ENCODE data around the gene TBC1D22A. TPM values are rescaled to one million over a fixed set of nuclear protein-coding genes. Genes with fewer than 3 reads are reported as not detected.

Gene TBC1D22A
- total RNA-seq, 1 experiment from 2014 or later, result 26.0 TPM

- no peak for DNase-seq (ENCODE audit: unreplicated experiment)
- no peak overlapping the region for H3K4me3 Mint-ChIP-seq (ENCODE audit: unreplicated experiment)
- H3K36me3 Mint-ChIP-seq (ENCODE audit: insufficient read depth, unreplicated experiment), result peaks cover 40% of the 10 kb centered on the region
- no peaks in the 10 kb centered on the region for H3K9me3 Mint-ChIP-seq (ENCODE audit: unreplicated experiment)
- CTCF ChIA-PET, result interaction anchor here (1.0 to 1.7 kb wide), 4 partner anchors 16 to 26 kb away, joined by 3 to 9 read pairs (median 8); no protein-coding TSS in a partner anchor
- peaks cover 29% of the 10 kb centered on the region for H3K4me1 Mint-ChIP-seq (ENCODE audit: insufficient read depth, unreplicated experiment)
- H3K27ac Mint-ChIP-seq (ENCODE audit: low read depth, unreplicated experiment), result no peak overlapping the region
- intact Hi-C loops (cut with micrococcal nuclease), result no loop called here
- BruUV-seq (replicated peaks), result no TSS peak
- H3K27me3 Mint-ChIP-seq (ENCODE audit: insufficient read depth, unreplicated experiment), result no peaks in the 10 kb centered on the region
- POLR2A ChIA-PET, result interaction anchor here (2.0 kb wide), 1 partner anchor 15 kb away, joined by 8 read pairs; the partner anchor contains the start of gene TBC1D22A
- TF ChIP-seq CTCF (IDR thresholded peaks at IDR 0.05; ENCODE audit: unreplicated experiment), result no peak
Measured at GRCh38 chr22:46777609-46777970, 15.1 kb downstream of the TBC1D22A start.

GRCh38 chr22:46779023-46779422, 16.6 kb downstream of the TBC1D22A start:
- DNase-seq (ENCODE audit: unreplicated experiment), result no peak
- Mint-ChIP-seq H3K4me1 (ENCODE audit: insufficient read depth, unreplicated experiment) (peaks cover 29% of the 10 kb centered on the region), H3K27ac (ENCODE audit: low read depth, unreplicated experiment) (no peak overlapping the region), H3K36me3 (ENCODE audit: insufficient read depth, unreplicated experiment) (peaks cover 40% of the 10 kb centered on the region), H3K4me3 (ENCODE audit: unreplicated experiment) (no peak overlapping the region), H3K27me3 (ENCODE audit: insufficient read depth, unreplicated experiment) (no peaks in the 10 kb centered on the region), H3K9me3 (ENCODE audit: unreplicated experiment) (no peaks in the 10 kb centered on the region)
- no TSS peak for BruUV-seq (replicated peaks)
- TF ChIP-seq CTCF (IDR thresholded peaks at IDR 0.05; ENCODE audit: unreplicated experiment), result no peak
- intact Hi-C loops (cut with micrococcal nuclease), result no loop called here
- POLR2A ChIA-PET, result no interaction called here
- CTCF ChIA-PET, result interaction anchor here (1.7 to 3.0 kb wide), 2 partner anchors 20 to 24 kb away, joined by 9 to 18 read pairs; no protein-coding TSS in a partner anchor

DNA sequence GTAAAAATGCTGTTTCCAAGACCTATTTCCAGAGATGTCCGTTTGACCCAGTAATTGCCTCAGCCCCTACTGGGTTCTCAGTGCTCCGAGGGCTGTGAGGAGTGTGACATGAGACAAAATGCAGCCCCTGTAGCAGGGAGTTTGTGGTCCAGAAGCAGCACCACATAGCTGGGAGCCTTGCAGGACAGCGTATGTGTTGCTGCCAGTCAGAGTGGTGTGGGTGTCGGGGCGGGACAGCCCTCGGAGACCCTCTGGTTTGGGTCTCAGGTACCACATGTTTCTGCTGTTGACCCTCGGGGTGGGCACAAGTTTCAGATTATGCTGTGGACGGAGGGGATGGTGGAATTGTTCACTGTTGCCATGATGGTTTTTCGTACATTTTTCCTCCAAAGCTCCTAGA, 17.2 kb downstream of the TBC1D22A start:
- no TSS peak for BruUV-seq (replicated peaks)
- DNase-seq (ENCODE audit: unreplicated experiment), result no peak
- Mint-ChIP-seq H3K4me1 (ENCODE audit: insufficient read depth, unreplicated experiment) (peaks cover 27% of the 10 kb centered on the region), H3K27me3 (ENCODE audit: insufficient read depth, unreplicated experiment) (no peaks in the 10 kb centered on the region), H3K36me3 (ENCODE audit: insufficient read depth, unreplicated experiment) (peaks cover 40% of the 10 kb centered on the region), H3K4me3 (ENCODE audit: unreplicated experiment) (no peak overlapping the region), H3K9me3 (ENCODE audit: unreplicated experiment) (no peaks in the 10 kb centered on the region), H3K27ac (ENCODE audit: low read depth, unreplicated experiment) (no peak overlapping the region)
- ChIA-PET CTCF (interaction anchor here (1.4 to 3.0 kb wide), 3 partner anchors 19 to 23 kb away, joined by 4 to 18 read pairs (median 14); no protein-coding TSS in a partner anchor), POLR2A (interaction anchor here (1.1 kb wide), 1 partner anchor 23 kb away, joined by 4 read pairs; no protein-coding TSS in a partner anchor)
- intact Hi-C loops (cut with micrococcal nuclease), result no loop called here
- TF ChIP-seq CTCF (IDR thresholded peaks at IDR 0.05; ENCODE audit: unreplicated experiment), result no peak

DNA sequence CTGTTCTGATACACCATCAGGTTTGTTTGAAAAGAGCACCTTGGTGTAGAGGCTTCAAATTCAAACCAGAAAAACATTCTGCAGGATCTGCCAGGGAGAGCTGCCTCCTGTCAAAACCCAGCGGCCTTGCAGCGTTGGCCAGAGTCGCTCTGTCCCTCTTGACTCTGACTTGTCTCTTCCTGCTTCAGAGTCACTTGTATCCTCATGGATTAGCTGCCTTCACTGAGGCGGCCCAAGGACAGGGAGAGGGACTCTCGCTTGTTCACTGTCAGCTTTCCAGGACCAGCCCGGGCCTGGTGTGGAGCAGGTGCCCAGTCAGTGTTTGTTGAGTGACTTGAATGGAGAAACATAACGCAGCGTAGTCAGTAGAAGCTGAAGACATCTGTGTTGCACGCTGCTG, 18.0 kb downstream of the TBC1D22A start:
- ChIA-PET CTCF (interaction anchor here (1.0 to 3.0 kb wide), 4 partner anchors 17 to 23 kb away, joined by 3 to 18 read pairs (median 9); no protein-coding TSS in a partner anchor), POLR2A (interaction anchor here (0.7 to 1.4 kb wide), 4 partner anchors 11 to 62 kb away, joined by 3 to 6 read pairs (median 4); partner anchors contain the start of gene TBC1D22A)
- Mint-ChIP-seq H3K4me1 (ENCODE audit: insufficient read depth, unreplicated experiment) (peaks cover 21% of the 10 kb centered on the region), H3K4me3 (ENCODE audit: unreplicated experiment) (no peak overlapping the region), H3K36me3 (ENCODE audit: insufficient read depth, unreplicated experiment) (peaks cover 40% of the 10 kb centered on the region), H3K27me3 (ENCODE audit: insufficient read depth, unreplicated experiment) (no peaks in the 10 kb centered on the region), H3K27ac (ENCODE audit: low read depth, unreplicated experiment) (no peak overlapping the region), H3K9me3 (ENCODE audit: unreplicated experiment) (no peaks in the 10 kb centered on the region)
- DNase-seq (ENCODE audit: unreplicated experiment), result no peak
- no TSS peak for BruUV-seq (replicated peaks)
- intact Hi-C loops (cut with micrococcal nuclease), result no loop called here
- TF ChIP-seq CTCF (IDR thresholded peaks at IDR 0.05; ENCODE audit: unreplicated experiment), result no peak
